ENCODE data around the gene RAB11FIP4. TPM values are rescaled to one million over a fixed set of nuclear protein-coding genes. Genes with fewer than 3 reads are reported as not detected.

The RAB11FIP4 gene
- total RNA-seq, 1 donor from 2014 or later = 10.2 TPM

DNA sequence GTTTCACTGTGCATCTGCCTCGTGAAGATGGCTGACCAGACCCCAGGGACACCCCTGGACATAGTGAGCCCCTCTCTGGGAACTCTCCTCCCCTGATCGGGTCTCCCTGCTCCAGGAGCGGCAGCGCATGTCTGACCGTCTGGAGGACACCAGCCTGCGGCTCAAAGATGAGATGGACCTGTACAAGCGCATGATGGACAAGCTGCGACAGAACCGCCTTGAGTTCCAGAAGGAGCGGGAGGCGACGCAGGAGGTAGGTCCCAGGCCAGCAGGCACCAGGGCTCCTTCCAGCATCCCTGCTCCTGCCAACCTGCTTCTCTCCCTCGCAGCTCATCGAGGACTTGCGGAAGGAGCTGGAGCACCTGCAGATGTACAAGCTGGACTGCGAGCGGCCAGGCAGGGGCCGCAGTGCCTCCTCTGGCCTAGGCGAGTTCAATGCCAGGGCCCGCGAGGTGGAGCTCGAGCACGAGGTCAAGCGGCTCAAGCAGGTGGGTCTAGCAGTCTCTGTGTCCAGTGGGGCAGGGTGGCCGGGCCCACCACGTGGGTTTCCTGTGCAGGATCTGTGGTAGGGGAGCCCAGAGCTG lies 136.9 kb downstream of the RAB11FIP4 start:
- H3K9ac ChIP-seq = no peak overlapping the region
- H3K4me3 ChIP-seq = no peak overlapping the region
- no peak overlapping the region for H3K27ac Mint-ChIP-seq
- peaks cover 25% of the 10 kb centered on the region for H3K4me1 Mint-ChIP-seq
- H3K9me3 ChIP-seq (ENCODE audit: low read depth) = no peaks in the 10 kb centered on the region
- H3K4me2 ChIP-seq = no peak overlapping the region
- H3K36me3 ChIP-seq = no peaks in the 10 kb centered on the region
- H4K20me1 ChIP-seq (ENCODE audit: low read depth) = no peaks in the 10 kb centered on the region
- peaks cover 3% of the 10 kb centered on the region for H3K27me3 Mint-ChIP-seq (ENCODE audit: insufficient read depth, low read depth)
- TF ChIP-seq EZH2phosphoT487 (IDR thresholded peaks at IDR 0.05) (no peak), EZH2 (IDR thresholded peaks at IDR 0.05) (no peak)
- H3K36me3 Mint-ChIP-seq = no peaks in the 10 kb centered on the region
- H3K9me3 Mint-ChIP-seq = no peaks in the 10 kb centered on the region
- no peaks in the 10 kb centered on the region for H3K27me3 ChIP-seq
- H3F3A ChIP-seq (ENCODE audit: low read depth) = no peaks in the 10 kb centered on the region
- no peak overlapping the region for H3K27ac ChIP-seq
- H3K4me3 Mint-ChIP-seq = no peak overlapping the region
- H3K79me2 ChIP-seq (ENCODE audit: low read depth) = no peaks in the 10 kb centered on the region
- H2AFZ ChIP-seq (replicated peaks) = no peak overlapping the region
- DNase-seq (ENCODE audit: low spot score) = no peak
- no peaks in the 10 kb centered on the region for H3K4me1 ChIP-seq

DNA sequence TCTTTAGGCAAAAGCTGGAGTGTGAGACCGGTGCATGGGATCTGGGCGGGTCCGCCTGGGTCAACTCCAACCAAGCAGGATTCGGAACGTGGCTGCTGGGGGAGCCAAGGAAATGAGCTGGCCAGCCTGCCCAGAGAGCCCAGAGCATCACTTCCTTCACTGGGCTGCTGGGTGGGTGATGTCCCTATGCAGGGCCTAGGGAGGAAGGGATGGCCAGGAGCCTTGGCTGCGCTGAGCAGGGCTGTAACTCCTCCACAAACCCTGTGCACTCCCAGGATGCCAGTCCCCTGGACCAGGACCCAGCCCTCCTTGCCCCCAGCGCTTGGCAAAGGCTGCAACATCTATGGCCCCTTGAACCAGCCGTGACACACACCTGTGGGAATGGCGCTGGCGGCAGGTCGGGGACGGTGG lies 138.4 kb downstream of the RAB11FIP4 start:
- no peak overlapping the region for H3K9ac ChIP-seq
- DNase-seq (ENCODE audit: low spot score) = no peak
- peaks cover 4% of the 10 kb centered on the region for H3K4me1 ChIP-seq
- H3K79me2 ChIP-seq (ENCODE audit: low read depth) = no peaks in the 10 kb centered on the region
- H3K4me3 Mint-ChIP-seq = no peak overlapping the region
- H3K4me2 ChIP-seq = no peak overlapping the region
- peaks cover 35% of the 10 kb centered on the region for H3K4me1 Mint-ChIP-seq
- no peaks in the 10 kb centered on the region for H3K9me3 Mint-ChIP-seq
- no peak overlapping the region for H3K27ac Mint-ChIP-seq
- H2AFZ ChIP-seq (replicated peaks) = no peak overlapping the region
- TF ChIP-seq EZH2phosphoT487 (IDR thresholded peaks at IDR 0.05) = no peak
- no peak for TF ChIP-seq EZH2 (IDR thresholded peaks at IDR 0.05)
- TF ChIP-seq, protein P1, sequence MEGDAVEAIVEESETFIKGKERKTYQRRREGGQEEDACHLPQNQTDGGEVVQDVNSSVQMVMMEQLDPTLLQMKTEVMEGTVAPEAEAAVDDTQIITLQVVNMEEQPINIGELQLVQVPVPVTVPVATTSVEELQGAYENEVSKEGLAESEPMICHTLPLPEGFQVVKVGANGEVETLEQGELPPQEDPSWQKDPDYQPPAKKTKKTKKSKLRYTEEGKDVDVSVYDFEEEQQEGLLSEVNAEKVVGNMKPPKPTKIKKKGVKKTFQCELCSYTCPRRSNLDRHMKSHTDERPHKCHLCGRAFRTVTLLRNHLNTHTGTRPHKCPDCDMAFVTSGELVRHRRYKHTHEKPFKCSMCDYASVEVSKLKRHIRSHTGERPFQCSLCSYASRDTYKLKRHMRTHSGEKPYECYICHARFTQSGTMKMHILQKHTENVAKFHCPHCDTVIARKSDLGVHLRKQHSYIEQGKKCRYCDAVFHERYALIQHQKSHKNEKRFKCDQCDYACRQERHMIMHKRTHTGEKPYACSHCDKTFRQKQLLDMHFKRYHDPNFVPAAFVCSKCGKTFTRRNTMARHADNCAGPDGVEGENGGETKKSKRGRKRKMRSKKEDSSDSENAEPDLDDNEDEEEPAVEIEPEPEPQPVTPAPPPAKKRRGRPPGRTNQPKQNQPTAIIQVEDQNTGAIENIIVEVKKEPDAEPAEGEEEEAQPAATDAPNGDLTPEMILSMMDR (IDR thresholded peaks at IDR 0.05) = no peak
- no peaks in the 10 kb centered on the region for H3K36me3 Mint-ChIP-seq
- no peak overlapping the region for H3K27ac ChIP-seq
- no peaks in the 10 kb centered on the region for H4K20me1 ChIP-seq (ENCODE audit: low read depth)
- no peaks in the 10 kb centered on the region for H3F3A ChIP-seq (ENCODE audit: low read depth)
- no peak overlapping the region for H3K4me3 ChIP-seq
- no peaks in the 10 kb centered on the region for H3K36me3 ChIP-seq
- H3K27me3 Mint-ChIP-seq (ENCODE audit: insufficient read depth, low read depth) = peaks cover 3% of the 10 kb centered on the region
- no peaks in the 10 kb centered on the region for H3K27me3 ChIP-seq
- H3K9me3 ChIP-seq (ENCODE audit: low read depth) = no peaks in the 10 kb centered on the region

DNA sequence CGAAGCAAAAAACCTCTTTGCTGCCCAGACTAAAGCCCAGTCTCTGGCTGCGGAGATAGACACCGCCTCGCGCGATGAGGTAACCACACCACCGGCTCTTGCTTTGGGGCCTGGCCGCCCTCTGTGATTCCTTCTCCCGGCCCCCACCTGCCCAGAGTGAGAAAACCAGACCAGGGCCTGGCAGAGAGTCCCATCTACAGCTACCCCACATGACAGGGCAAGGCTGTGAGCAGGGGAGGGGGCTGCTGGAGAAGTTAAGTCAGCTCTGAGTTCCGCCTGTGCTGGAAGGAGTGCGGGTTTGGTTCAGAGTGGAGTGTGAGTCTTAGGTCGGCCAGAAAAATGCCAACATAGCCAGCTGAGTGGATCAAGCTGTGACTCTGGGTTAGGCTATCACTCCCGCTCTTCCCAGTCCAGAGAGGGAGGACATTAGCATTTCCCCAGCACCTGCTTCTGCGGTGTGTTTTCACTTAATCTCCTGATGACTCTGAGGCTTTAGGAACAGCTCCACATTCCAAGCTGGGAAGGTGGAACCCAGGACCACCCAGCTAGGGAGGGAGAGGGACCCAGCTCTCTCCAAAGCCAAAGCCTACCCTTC lies 139.0 kb downstream of the RAB11FIP4 start:
- H3K9me3 Mint-ChIP-seq = no peaks in the 10 kb centered on the region
- DNase-seq (ENCODE audit: low spot score) = peak; percentile 48
- H3K36me3 Mint-ChIP-seq = no peaks in the 10 kb centered on the region
- H3K79me2 ChIP-seq (ENCODE audit: low read depth) = no peaks in the 10 kb centered on the region
- H2AFZ ChIP-seq (replicated peaks) = no peak overlapping the region
- H3K4me3 Mint-ChIP-seq = no peak overlapping the region
- H3F3A ChIP-seq (ENCODE audit: low read depth) = no peaks in the 10 kb centered on the region
- H3K4me3 ChIP-seq = no peak overlapping the region
- no peaks in the 10 kb centered on the region for H3K9me3 ChIP-seq (ENCODE audit: low read depth)
- peak overlapping the region; percentile 72 for H3K27ac Mint-ChIP-seq
- no peak overlapping the region for H3K27ac ChIP-seq
- H3K27me3 ChIP-seq = no peaks in the 10 kb centered on the region
- H3K4me1 Mint-ChIP-seq = peaks cover 38% of the 10 kb centered on the region
- no peak overlapping the region for H3K9ac ChIP-seq
- peaks cover 4% of the 10 kb centered on the region for H3K4me1 ChIP-seq
- no peaks in the 10 kb centered on the region for H3K36me3 ChIP-seq
- peaks cover 3% of the 10 kb centered on the region for H3K27me3 Mint-ChIP-seq (ENCODE audit: insufficient read depth, low read depth)
- H4K20me1 ChIP-seq (ENCODE audit: low read depth) = no peaks in the 10 kb centered on the region
- H3K4me2 ChIP-seq = no peak overlapping the region
- no peak for TF ChIP-seq EZH2phosphoT487 (IDR thresholded peaks at IDR 0.05)
- TF ChIP-seq EZH2 (IDR thresholded peaks at IDR 0.05) = no peak
- TF ChIP-seq, protein P1 (IDR thresholded peaks at IDR 0.05) = no peak

DNA sequence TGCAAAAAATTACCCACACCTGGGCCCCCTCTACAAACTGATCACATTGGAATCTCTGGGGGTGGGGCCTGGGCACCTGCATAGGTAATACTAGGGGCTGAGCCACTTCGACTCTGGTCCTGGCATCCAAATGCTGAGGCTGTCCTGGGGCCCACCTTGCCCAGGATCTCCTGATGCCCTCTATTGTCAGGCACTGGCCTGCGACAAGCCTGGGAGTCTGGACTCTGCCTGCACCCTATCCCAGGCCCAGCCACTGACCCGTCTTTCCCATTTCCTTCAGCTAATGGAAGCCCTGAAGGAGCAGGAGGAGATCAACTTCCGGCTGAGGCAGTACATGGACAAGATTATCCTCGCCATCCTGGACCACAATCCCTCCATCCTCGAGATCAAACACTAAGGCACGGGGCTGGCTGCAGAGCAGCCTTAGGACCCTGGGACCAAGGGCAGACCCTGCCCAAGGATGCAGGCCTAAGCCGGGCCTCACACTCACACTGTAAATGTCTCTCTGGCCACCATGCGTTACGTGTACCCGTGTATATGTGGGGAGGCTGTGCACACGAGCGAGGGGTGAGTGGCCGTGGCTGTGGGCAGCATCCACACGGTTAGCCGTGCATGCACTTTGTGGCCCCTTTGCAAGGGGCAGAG lies 140.0 kb downstream of the RAB11FIP4 start:
- TF ChIP-seq EZH2phosphoT487 (IDR thresholded peaks at IDR 0.05) (no peak), EZH2 (IDR thresholded peaks at IDR 0.05) (no peak)
- TF ChIP-seq, protein P1 (IDR thresholded peaks at IDR 0.05) = no peak

More for the DNA sequence above, 140.0 kb downstream of the RAB11FIP4 start:
- H3K27ac Mint-ChIP-seq = no peak overlapping the region
- H3F3A ChIP-seq (ENCODE audit: low read depth) = no peaks in the 10 kb centered on the region
- no peaks in the 10 kb centered on the region for H3K9me3 ChIP-seq (ENCODE audit: low read depth)
- no peak overlapping the region for H2AFZ ChIP-seq (replicated peaks)
- DNase-seq (ENCODE audit: low spot score) = no peak
- H4K20me1 ChIP-seq (ENCODE audit: low read depth) = no peaks in the 10 kb centered on the region
- H3K4me1 ChIP-seq = peaks cover 4% of the 10 kb centered on the region
- H3K4me3 Mint-ChIP-seq = no peak overlapping the region
- peaks cover 40% of the 10 kb centered on the region for H3K4me1 Mint-ChIP-seq
- H3K27me3 Mint-ChIP-seq (ENCODE audit: insufficient read depth, low read depth) = peaks cover 3% of the 10 kb centered on the region
- no peaks in the 10 kb centered on the region for H3K27me3 ChIP-seq
- H3K4me2 ChIP-seq = no peak overlapping the region
- no peaks in the 10 kb centered on the region for H3K36me3 ChIP-seq
- no peak overlapping the region for H3K27ac ChIP-seq
- no peak overlapping the region for H3K4me3 ChIP-seq
- H3K9me3 Mint-ChIP-seq = no peaks in the 10 kb centered on the region
- no peaks in the 10 kb centered on the region for H3K36me3 Mint-ChIP-seq
- H3K9ac ChIP-seq = no peak overlapping the region
- H3K79me2 ChIP-seq (ENCODE audit: low read depth) = no peaks in the 10 kb centered on the region

All from neural progenitor cell (in vitro differentiated cells).